Measurements from ENCODE around the gene OSER1.

DNA sequence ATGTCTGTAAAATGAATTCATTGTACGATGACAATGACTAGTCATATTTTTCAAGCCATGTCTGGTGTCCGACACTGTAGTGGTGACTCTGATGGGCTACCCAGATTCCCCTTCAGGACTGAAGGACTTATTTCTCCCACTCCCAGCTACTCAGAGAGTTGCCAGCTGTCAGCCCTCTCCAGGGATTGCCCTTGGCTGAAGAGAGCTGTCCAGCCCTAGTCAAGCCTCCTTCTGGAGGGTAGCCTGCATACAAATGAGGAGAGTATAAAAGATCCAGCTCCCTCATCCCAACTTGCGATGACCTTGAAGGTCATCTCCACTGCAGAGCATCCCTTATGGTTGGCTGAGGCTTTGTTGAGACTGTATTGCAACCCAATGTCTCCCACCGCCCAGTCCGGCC lies 53.5 kb downstream of the OSER1 start:
- TF ChIP-seq, protein P1, sequence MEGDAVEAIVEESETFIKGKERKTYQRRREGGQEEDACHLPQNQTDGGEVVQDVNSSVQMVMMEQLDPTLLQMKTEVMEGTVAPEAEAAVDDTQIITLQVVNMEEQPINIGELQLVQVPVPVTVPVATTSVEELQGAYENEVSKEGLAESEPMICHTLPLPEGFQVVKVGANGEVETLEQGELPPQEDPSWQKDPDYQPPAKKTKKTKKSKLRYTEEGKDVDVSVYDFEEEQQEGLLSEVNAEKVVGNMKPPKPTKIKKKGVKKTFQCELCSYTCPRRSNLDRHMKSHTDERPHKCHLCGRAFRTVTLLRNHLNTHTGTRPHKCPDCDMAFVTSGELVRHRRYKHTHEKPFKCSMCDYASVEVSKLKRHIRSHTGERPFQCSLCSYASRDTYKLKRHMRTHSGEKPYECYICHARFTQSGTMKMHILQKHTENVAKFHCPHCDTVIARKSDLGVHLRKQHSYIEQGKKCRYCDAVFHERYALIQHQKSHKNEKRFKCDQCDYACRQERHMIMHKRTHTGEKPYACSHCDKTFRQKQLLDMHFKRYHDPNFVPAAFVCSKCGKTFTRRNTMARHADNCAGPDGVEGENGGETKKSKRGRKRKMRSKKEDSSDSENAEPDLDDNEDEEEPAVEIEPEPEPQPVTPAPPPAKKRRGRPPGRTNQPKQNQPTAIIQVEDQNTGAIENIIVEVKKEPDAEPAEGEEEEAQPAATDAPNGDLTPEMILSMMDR (IDR thresholded peaks at IDR 0.05): no peak
- no peak for TF ChIP-seq POLR2A (IDR thresholded peaks at IDR 0.05)
- no peak for TF ChIP-seq POLR2AphosphoS5 (IDR thresholded peaks at IDR 0.05)
- TF ChIP-seq EP300 (IDR thresholded peaks at IDR 0.05): no peak

All from stomach (tissue), 4 donors.